ENCODE data around the gene TRMO.
"Not testable (repeated sequence)": the region's sequence is repeated elsewhere in the genome, so short reads cannot be mapped to it uniquely, and the experiment has no call there.

Gene TRMO

GRCh38 chr9:97921959-97922724 is at the start of gene TRMO:
TRMO (minus strand) TSS chr9:97922500; CDS start chr9:97922493, 7 bp downstream.
- Mint-ChIP-seq H3K9me3 (no peaks in the 10 kb centered on the region), H3K27ac (peak within 1 kb of the TSS; percentile 96), H3K4me1 (peaks cover 52% of the 10 kb centered on the region), H3K27me3 (peaks cover 5% of the 10 kb centered on the region), H3K4me3 (peak within 1 kb of the TSS; percentile 82), H3K36me3 (peaks cover 18% of the 10 kb centered on the region)
- CTCF ChIA-PET: interaction anchor here (0.6 to 5.6 kb wide), 32 partner anchors 8 to 342 kb away, joined by 3 to 56 read pairs (median 6); partner anchors contain the start of genes ANP32B, HEMGN, TBC1D2 and XPA
- peak; percentile 98 for DNase-seq

GRCh38 chr9:97970165-97970564 is 47.9 kb upstream of the TRMO start:
- Mint-ChIP-seq H3K27ac (no peak overlapping the region), H3K4me3 (no peak overlapping the region), H3K27me3 (peaks cover 31% of the 10 kb centered on the region), H3K9me3 (peaks cover 2% of the 10 kb centered on the region), H3K36me3 (peaks cover 1% of the 10 kb centered on the region), H3K4me1 (peaks cover 7% of the 10 kb centered on the region)
- no peak for DNase-seq
- CTCF ChIA-PET: interaction anchor here (0.7 to 1.2 kb wide), 2 partner anchors 22 to 48 kb away, joined by 3 read pairs; partner anchors contain the start of gene TRMO

GRCh38 chr9:97969014-97969413 is 46.7 kb upstream of the TRMO start:
- CTCF ChIA-PET: no interaction called here
- Mint-ChIP-seq H3K9me3 (peaks cover 1% of the 10 kb centered on the region), H3K27ac (no peak overlapping the region), H3K27me3 (peaks cover 25% of the 10 kb centered on the region), H3K36me3 (no peaks in the 10 kb centered on the region), H3K4me1 (peaks cover 7% of the 10 kb centered on the region), H3K4me3 (no peak overlapping the region)
- DNase-seq: no peak

GRCh38 chr9:97966493-97966892 is 44.2 kb upstream of the TRMO start:
- H3K4me1 Mint-ChIP-seq: peaks cover 7% of the 10 kb centered on the region
- peaks cover 10% of the 10 kb centered on the region for H3K27me3 Mint-ChIP-seq
- H3K4me3 Mint-ChIP-seq: no peak overlapping the region
- H3K9me3 Mint-ChIP-seq: no peaks in the 10 kb centered on the region
- H3K36me3 Mint-ChIP-seq: no peaks in the 10 kb centered on the region
- no peak for DNase-seq
- no peak overlapping the region for H3K27ac Mint-ChIP-seq
- CTCF ChIA-PET: interaction anchor here (1.0 to 1.4 kb wide), 2 partner anchors 8 to 44 kb away, joined by 3 read pairs; partner anchors contain the start of gene TRMO

- no peaks in the 10 kb centered on the region for H3K9me3 Mint-ChIP-seq
- H3K4me1 Mint-ChIP-seq: peaks cover 2% of the 10 kb centered on the region
- H3K27ac Mint-ChIP-seq: no peak overlapping the region
- CTCF ChIA-PET: interaction anchor here (1.3 kb wide), 1 partner anchor 17 kb away, joined by 4 read pairs; no protein-coding TSS in a partner anchor
- H3K4me3 Mint-ChIP-seq: no peak overlapping the region
- H3K36me3 Mint-ChIP-seq: no peaks in the 10 kb centered on the region
- no peak for DNase-seq
- H3K27me3 Mint-ChIP-seq: peaks cover 10% of the 10 kb centered on the region
These were observed 42.6 kb upstream of the TRMO start for GRCh38 chr9:97964901-97965300.

- Mint-ChIP-seq H3K9me3 (no peaks in the 10 kb centered on the region), H3K27me3 (peaks cover 10% of the 10 kb centered on the region), H3K4me1 (no peaks in the 10 kb centered on the region), H3K27ac (no peak overlapping the region), H3K36me3 (no peaks in the 10 kb centered on the region), H3K4me3 (no peak overlapping the region)
- DNase-seq: no peak
- CTCF ChIA-PET: interaction anchor here (0.8 kb wide), 1 partner anchor 8 kb away, joined by 4 read pairs; no protein-coding TSS in a partner anchor
These were observed 40.9 kb upstream of the TRMO start for GRCh38 chr9:97963232-97963631.

GRCh38 chr9:97962575-97962974 is 40.3 kb upstream of the TRMO start:
- no peak overlapping the region for H3K27ac Mint-ChIP-seq
- H3K36me3 Mint-ChIP-seq: no peaks in the 10 kb centered on the region
- CTCF ChIA-PET: interaction anchor here (1.0 to 1.6 kb wide), 3 partner anchors 11 to 39 kb away, joined by 3 to 4 read pairs (median 3); no protein-coding TSS in a partner anchor
- no peak for DNase-seq
- no peaks in the 10 kb centered on the region for H3K9me3 Mint-ChIP-seq
- H3K4me3 Mint-ChIP-seq: no peak overlapping the region
- no peaks in the 10 kb centered on the region for H3K4me1 Mint-ChIP-seq
- peaks cover 10% of the 10 kb centered on the region for H3K27me3 Mint-ChIP-seq

GRCh38 chr9:97962136-97962535 is 39.8 kb upstream of the TRMO start:
- Mint-ChIP-seq H3K9me3 (no peaks in the 10 kb centered on the region), H3K4me3 (no peak overlapping the region), H3K27me3 (peaks cover 10% of the 10 kb centered on the region), H3K27ac (no peak overlapping the region), H3K36me3 (no peaks in the 10 kb centered on the region), H3K4me1 (no peaks in the 10 kb centered on the region)
- no peak for DNase-seq
- CTCF ChIA-PET: interaction anchor here (1.0 to 1.6 kb wide), 3 partner anchors 11 to 38 kb away, joined by 3 to 4 read pairs (median 3); no protein-coding TSS in a partner anchor

GRCh38 chr9:97961361-97961760 is 39.1 kb upstream of the TRMO start:
- H3K27ac Mint-ChIP-seq: no peak overlapping the region
- H3K4me1 Mint-ChIP-seq: no peaks in the 10 kb centered on the region
- no peak overlapping the region for H3K4me3 Mint-ChIP-seq
- peaks cover 5% of the 10 kb centered on the region for H3K27me3 Mint-ChIP-seq
- no peak for DNase-seq
- H3K9me3 Mint-ChIP-seq: no peaks in the 10 kb centered on the region
- H3K36me3 Mint-ChIP-seq: no peaks in the 10 kb centered on the region
- CTCF ChIA-PET: interaction anchor here (1.2 to 1.6 kb wide), 2 partner anchors 23 to 37 kb away, joined by 3 to 4 read pairs; no protein-coding TSS in a partner anchor

GRCh38 chr9:97960678-97961328 is 38.5 kb upstream of the TRMO start:
- H3K4me1 Mint-ChIP-seq, H3K36me3 Mint-ChIP-seq, H3K4me3 Mint-ChIP-seq, H3K27me3 Mint-ChIP-seq, H3K27ac Mint-ChIP-seq, DNase-seq, H3K9me3 Mint-ChIP-seq: not testable (repeated sequence)
- CTCF ChIA-PET: interaction anchor here (1.6 to 3.3 kb wide), 3 partner anchors 37 to 59 kb away, joined by 4 to 25 read pairs (median 4); partner anchors contain the start of gene TRMO

- Mint-ChIP-seq H3K36me3 (no peaks in the 10 kb centered on the region), H3K27me3 (peaks cover 5% of the 10 kb centered on the region), H3K27ac (no peak overlapping the region), H3K4me1 (no peaks in the 10 kb centered on the region), H3K4me3 (no peak overlapping the region), H3K9me3 (no peaks in the 10 kb centered on the region)
- CTCF ChIA-PET: interaction anchor here (1.0 to 3.3 kb wide), 5 partner anchors 16 to 75 kb away, joined by 3 to 25 read pairs (median 6); partner anchors contain the start of gene TRMO
- no peak for DNase-seq
These were observed 37.3 kb upstream of the TRMO start for GRCh38 chr9:97959585-97959984.

GRCh38 chr9:97958812-97959511 is 36.7 kb upstream of the TRMO start:
- Mint-ChIP-seq H3K27ac (peak overlapping the region; percentile 34), H3K36me3 (no peaks in the 10 kb centered on the region), H3K27me3 (peaks cover 8% of the 10 kb centered on the region), H3K4me3 (no peak overlapping the region), H3K9me3 (no peaks in the 10 kb centered on the region), H3K4me1 (peaks cover 2% of the 10 kb centered on the region)
- DNase-seq: no peak
- CTCF ChIA-PET: interaction anchor here (1.2 to 3.3 kb wide), 6 partner anchors 8 to 76 kb away, joined by 3 to 25 read pairs (median 6); partner anchors contain the start of gene TRMO

- H3K4me3 Mint-ChIP-seq: no peak overlapping the region
- peaks cover 2% of the 10 kb centered on the region for H3K9me3 Mint-ChIP-seq
- CTCF ChIA-PET: interaction anchor here (1.0 to 5.3 kb wide), 4 partner anchors 26 to 79 kb away, joined by 3 to 56 read pairs (median 4); partner anchors contain the start of genes ANP32B and TRMO
- no peaks in the 10 kb centered on the region for H3K36me3 Mint-ChIP-seq
- H3K27me3 Mint-ChIP-seq: peaks cover 4% of the 10 kb centered on the region
- H3K27ac Mint-ChIP-seq: no peak overlapping the region
- no peak for DNase-seq
- peaks cover 2% of the 10 kb centered on the region for H3K4me1 Mint-ChIP-seq
These were observed 34.0 kb upstream of the TRMO start for GRCh38 chr9:97956331-97956730.

All from activated naive CD4-positive, alpha-beta T cell treated with anti-CD3 and anti-CD28 coated beads, Interleukin-2, amount 10 ng/mL, durations not matched to agents 7 days and 5 days (primary cell).